ENCODE measurements around the gene ROBO1. TPM values are rescaled to one million over a fixed set of nuclear protein-coding genes. Genes with fewer than 3 reads are reported as not detected.
A peak's percentile ranks its signal among the peaks of the same experiment; 100 is the strongest.

ROBO1 gene
- total RNA-seq, 2 donors from 2014 or later = 13.6 to 18.7 TPM

DNA sequence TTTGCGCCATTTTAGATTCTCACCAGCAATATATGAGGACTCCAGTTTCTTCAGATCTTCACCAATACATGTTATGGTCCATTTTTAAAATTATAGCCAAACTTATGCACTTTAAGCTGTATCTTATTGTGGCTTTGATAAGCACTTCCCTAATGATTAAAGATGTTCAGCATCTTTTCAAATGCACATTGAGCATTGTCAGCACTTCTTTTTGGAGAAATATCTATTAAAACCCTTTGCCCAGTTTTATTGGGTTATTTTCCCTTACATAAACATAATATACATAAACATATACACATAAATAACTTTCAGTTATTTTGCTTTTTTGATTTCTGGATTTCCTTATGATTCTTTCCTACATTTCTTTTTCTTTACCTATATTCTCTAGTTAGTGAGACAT, 83.8 kb downstream of the ROBO1 start:
- ATAC-seq = no peak
- no peak for DNase-seq
- intact Hi-C loops (cut with DNase I) = no loop called here

DNA sequence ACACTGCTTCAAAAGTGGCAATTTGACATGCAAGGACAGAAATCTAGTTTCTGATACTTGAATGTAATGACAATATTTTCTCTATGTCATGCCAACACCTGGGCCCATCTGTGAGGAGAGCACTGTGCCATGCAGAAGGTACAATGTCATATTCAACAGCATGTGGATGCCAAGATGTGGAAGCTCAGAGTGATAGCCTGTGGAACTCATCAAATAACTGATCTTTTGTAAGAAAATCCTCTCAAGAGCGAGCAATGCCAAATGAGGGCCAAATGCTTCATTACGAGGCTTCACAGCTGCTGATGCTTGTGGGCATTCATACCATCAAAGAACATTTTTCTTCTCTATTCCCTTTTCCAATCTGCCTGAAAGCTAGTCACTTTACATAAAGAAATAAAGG, 95.1 kb downstream of the ROBO1 start:
- no peak for DNase-seq
- intact Hi-C loops (cut with DNase I) = no loop called here
- no peak for ATAC-seq

DNA sequence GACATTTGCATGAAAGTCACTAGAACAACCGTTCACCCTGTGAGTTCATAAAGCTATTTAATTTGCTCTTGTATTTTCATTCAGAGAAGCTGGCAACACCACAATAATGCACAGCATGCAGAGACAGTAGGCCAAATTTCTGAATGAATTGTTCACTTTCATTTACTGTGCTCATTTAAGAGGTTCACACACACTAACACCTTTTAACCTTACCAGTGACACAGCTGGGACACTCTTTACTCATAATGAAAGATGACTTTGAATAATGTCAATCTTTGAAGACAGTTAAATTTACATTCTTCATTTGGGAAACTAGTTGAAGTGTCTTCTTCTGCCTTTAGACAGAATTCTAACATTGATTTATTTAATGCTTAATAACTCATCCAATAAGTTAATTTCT, 95.7 kb downstream of the ROBO1 start:
- DNase-seq (no peak), ATAC-seq (no peak)
- intact Hi-C loops (cut with DNase I) = no loop called here

DNA sequence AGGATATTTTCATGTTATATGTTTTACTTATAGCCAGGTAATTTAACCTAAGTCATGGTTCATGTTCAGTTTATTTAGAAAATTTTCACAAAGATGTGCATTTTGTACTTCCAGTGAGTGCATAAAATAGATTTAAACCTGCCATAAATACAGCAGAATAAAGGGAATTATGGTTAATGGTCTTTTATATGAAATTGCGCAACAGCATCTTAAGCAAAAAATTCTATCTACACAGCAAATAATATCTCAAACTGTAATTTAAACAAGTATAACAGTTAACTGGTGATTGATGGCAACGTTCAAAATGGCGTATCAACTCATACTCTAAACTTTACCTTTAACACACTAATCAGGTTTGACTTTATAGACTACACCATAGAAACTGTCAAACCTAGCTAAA, 97.6 kb downstream of the ROBO1 start:
- intact Hi-C loops (cut with DNase I) = no loop called here
- DNase-seq = no peak
- no peak for ATAC-seq

DNA sequence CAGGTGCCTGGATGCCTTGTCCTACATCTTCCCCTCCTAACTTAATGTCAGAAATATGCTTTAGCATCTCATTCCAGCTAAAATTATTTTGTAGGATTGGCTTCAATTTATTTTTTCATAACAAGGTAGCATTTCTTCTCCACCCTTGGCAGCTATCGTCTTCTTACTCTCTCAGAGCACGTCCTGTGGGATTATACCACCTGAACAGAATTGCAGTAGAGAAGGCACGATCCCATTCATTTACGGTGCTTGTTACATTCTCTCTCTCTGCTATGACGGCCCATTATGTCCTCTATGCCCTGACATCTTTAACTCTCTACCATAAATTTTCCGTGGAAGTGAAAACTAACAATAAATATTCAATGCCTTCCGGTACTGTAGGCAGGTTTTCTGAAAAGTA, 103.3 kb downstream of the ROBO1 start:
- intact Hi-C loops (cut with DNase I) = no loop called here
- no peak for DNase-seq
- no peak for ATAC-seq

DNA sequence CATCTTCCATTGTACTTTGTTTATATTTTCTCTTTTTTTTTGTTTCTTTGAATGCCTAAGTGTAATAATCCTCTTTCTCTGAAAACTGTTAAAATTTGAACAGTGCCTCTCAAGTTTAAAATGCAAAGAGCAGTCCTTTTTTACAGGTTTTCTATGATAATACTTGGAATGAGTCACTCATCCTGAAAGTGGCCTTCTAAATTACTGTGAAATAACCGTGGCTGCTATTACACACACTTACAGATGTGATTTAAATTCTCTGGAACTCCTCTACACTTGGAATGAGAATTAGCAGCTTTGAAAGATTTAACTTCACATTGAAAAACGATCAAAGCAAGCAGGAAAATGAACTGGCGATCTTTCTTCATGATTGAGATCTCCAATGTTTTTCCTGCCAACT, 105.9 kb downstream of the ROBO1 start:
- intact Hi-C loops (cut with DNase I) = no loop called here
- no peak for ATAC-seq
- DNase-seq = no peak

DNA sequence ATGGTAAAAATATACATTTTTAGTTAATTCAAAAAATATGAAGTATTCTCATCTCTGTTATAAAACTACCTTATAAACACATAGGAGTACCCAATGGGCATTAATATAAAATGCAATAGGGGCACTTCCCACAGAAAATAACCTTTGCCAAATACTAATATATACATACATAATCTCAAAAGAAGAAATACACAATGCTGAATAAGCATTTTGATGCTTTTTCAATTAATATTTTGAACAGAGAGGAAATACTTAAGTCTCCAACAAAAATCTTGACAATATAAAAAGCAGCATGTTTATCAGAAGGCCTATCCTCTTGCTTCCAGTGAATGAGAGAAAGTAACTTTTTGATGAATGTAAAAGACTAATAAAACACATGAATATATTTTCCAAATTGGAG, 110.7 kb downstream of the ROBO1 start:
- DNase-seq (no peak), ATAC-seq (no peak)
- intact Hi-C loops (cut with DNase I) = no loop called here

DNA sequence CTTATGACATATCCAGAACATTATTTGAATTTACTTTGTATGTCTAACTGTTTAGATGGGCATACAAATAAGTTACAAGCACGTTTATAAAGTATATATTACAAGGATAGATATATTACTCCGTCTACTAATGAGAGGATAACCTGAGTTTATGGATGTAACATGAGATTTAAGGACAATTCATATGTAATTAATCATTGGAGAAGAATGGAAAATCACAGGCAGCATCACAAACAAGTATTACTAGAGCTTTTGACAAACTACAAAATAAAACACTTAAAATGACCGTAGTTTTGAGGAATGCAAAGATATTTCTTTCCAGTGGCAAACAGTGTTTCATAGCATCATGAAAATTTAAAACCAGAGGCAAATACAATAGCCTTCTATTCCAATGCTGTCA, 113.8 kb downstream of the ROBO1 start:
- ATAC-seq = no peak
- intact Hi-C loops (cut with DNase I) = no loop called here
- no peak for DNase-seq

DNA sequence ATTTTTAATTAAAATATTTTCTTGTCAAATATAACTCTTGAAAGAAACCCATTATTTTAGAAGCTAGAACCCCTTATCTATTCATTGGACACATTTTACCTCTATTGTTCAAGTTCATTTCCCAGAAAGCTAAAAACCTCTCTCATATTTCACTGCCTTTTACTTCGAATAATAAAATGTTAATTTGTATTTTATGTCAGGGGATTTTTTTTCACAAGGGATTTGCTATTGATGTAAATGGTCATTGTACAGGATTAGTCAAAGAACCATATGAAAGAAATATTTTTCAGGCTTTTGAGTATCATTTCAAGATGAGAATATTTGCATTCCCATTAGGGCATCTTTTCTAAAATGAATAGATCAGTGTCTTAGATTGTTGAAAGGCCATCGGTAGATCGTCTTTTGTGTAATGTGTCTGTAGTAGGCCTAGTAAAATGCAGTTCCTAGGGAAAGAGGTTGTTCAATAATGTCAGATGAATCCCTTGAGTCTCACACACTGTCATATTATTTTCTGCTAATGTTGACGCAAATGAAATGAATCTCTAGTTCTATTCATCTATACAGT, 114.5 kb downstream of the ROBO1 start:
- intact Hi-C loops (cut with DNase I) = no loop called here
- DNase-seq (no peak), ATAC-seq (no peak)

DNA sequence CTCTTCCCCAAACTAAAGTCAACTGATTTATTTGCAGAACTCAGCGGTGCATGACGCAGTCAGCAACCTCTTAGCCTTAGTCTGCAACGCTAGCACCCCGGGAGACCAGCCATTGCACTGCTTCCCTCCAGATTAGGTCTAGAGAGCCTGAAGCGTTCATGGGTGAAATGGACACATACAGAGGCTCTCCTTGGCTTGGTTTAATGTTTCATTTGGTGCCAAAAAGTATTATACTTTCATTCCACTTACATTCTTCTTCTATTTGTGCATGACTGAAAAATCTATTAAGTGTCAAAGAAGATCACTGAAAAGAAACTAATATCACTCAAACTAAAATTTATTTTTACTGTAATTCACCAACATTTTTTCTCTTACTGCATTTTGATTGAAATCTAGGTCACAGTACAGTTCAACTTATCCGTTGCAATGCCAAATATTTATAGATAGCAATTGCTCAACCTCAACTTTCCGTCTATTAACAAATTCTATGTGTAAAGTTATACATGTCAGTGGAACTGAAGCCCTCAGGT, 116.2 kb downstream of the ROBO1 start:
- intact Hi-C loops (cut with DNase I) = no loop called here
- no peak for ATAC-seq
- no peak for DNase-seq

DNA sequence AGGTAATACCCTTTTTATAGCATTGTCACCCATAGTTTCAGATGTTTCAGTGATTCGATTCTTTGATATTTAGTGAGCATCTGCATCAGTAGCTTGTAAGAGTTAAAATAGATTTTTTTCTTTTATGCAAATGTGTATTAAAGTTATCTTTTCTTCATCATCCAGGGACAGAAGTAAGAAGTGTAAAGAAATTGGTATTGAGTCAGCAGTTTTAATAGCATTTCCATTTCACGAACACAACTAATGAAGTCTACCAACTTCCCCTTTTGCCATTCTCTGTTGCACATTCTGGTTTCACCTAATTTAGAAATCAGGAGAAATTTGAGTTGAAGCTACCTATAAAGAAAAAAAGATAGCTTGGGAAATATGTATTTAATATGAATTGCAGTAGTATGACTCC, 127.9 kb downstream of the ROBO1 start:
- intact Hi-C loops (cut with DNase I) = no loop called here
- ATAC-seq (no peak), DNase-seq (no peak)

DNA sequence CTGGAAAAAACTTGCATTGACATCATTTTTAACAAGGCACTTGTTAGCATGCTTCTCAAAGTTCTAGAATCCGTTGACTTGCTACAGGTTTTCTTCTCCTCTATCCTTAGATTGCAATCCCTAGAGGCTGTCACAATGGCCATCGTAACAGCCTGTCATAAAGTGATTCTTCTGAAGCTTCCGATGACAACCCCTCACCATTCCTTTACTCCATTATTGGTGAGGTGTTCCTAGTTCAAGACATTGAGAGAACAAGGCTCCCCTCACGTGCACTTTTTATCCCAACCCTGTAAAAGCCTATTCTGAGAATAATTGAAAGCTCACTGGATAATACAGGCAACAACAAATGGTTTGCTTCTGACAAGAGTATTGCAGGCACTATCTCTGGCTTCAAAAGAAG, 131.4 kb downstream of the ROBO1 start:
- ATAC-seq = no peak
- DNase-seq = no peak
- intact Hi-C loops (cut with DNase I) = no loop called here

DNA sequence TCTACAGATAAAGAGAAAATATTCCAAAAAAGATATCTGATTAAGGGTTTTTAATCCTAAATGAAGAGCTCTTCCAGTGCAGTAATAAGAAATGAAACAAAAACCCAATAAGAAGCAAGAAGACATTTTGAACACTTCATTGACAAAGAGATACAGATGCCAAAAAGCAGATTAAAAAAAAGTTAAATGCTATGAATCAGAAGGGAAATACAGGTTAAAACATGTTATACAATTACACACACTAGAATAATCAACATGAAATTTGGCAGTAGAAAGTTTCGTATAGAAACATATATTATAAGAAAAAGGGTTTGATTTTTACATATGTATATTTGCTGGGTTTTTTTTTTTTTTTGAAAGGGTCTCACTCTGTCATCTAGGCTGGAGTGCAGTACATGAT, 135.0 kb downstream of the ROBO1 start:
- no peak for DNase-seq
- no peak for ATAC-seq
- intact Hi-C loops (cut with DNase I) = no loop called here

DNA sequence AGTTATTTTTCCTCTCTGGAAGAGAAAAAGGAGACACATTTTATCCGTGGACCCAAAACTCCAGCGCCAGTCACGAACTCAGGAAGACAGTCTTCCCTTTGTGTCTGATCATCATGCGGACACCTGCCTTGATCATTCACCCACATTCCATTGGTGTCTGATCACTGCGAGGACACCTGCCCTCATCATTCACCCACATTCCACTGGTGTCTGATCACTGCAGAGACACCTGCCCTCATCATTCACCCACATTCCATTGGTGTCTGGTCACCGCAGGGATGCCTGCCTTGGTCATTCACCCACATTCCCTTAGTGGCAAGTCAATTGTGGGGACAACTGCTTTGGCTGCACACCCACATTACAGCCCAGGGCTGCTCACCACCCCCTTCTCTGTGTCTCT, 148.9 kb downstream of the ROBO1 start:
- no peak for ATAC-seq
- intact Hi-C loops (cut with DNase I) = no loop called here
- no peak for DNase-seq

DNA sequence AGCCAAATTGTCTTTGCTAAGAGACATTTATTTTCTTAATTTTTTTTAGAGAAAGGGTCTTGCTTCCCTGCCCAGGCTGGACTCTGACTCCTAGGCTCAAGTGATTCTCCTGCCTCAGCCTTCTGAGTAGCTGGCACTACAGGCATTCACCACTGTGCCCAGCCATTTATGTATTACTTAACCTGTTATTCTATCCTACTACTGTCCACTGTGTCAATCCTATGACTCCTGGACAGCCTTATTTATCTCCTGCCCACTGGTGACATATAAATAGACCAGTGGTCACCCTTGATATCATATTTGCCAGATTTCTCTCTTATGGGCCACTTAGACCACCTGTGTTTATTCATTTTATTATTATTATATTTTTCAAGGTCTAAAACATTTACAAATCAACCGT, 161.4 kb downstream of the ROBO1 start:
- intact Hi-C loops (cut with DNase I) = no loop called here
- ATAC-seq = no peak
- DNase-seq = no peak

DNA sequence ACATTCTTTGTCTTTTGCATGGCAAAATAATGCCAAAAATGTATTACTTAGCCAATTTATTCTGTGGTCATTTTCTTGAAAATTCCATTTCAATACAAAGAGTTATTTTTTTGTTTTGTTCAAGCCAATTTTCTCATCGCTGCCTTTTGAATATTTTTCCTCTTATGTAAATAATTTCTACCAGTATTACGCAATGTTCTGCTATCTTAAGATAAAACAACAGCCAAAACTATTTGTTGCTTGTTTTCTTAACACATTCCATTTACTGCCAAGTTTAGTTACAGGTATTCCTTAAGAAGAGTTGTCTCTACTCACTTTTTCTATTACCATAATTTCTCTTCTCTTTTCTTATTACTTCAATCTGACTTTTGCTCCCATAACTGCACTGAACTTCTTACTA, 163.1 kb downstream of the ROBO1 start:
- ATAC-seq (peak in 1 of 2 donors; percentile 19), DNase-seq (no peak)
- intact Hi-C loops (cut with DNase I) = no loop called here

DNA sequence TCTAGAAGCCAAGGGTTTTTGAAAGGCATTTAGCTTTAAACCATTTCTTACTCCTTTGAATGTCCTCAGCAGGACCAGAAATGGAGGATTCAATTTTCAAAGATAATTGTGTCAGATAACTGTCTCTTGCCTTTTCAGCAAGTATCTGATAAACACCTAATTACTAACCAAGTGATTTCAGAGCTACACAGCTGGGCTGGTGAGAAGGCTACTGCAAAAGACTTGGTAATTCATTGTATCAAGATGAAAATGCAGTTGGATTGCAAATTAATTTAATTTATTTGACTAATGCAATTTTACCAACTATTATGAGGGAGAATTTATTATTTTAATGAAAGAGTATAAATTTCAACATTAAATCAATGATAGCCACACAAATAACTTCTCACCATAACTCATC, 165.4 kb downstream of the ROBO1 start:
- ATAC-seq = no peak
- intact Hi-C loops (cut with DNase I) = no loop called here
- DNase-seq = no peak

DNA sequence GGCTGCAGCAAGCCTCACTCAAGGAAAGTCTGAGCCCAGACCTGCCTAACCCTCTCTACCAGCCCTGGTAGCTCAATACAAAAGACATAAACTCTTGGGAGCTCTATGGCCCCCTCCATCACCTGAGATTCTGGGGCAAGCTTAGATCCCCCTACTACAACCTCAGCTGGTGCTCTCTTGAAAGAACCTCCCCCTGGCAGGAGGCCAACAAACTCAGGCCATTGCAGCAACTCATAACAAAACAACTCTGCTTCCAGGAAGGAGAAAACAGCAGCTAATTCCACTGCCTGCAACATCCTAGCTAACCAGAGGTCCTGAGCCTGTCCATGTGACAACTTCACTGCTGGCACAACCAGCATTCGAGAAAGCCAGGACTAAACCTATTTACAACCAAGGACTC, 169.2 kb downstream of the ROBO1 start:
- intact Hi-C loops (cut with DNase I) = no loop called here
- DNase-seq (no peak), ATAC-seq (no peak)

DNA sequence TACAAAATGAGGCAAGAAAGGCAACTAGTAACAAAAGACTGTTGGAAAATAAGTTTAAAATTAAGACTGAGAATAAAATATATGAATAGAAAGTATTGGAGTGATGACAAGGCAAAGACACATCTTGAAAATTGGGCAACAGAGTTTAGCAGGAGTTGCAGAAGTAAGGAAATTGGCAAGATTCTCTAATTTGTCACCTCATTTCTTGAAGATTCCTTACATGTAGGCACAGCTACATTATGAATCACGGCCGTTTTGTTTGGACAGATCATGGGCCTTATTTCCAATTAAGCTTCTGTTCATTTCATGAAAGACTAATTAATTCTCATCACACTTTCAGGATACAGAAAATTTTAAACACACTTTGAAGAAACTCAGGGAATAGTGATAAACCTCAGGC, 170.1 kb downstream of the ROBO1 start:
- intact Hi-C loops (cut with DNase I) = no loop called here
- DNase-seq = no peak
- ATAC-seq = no peak

DNA sequence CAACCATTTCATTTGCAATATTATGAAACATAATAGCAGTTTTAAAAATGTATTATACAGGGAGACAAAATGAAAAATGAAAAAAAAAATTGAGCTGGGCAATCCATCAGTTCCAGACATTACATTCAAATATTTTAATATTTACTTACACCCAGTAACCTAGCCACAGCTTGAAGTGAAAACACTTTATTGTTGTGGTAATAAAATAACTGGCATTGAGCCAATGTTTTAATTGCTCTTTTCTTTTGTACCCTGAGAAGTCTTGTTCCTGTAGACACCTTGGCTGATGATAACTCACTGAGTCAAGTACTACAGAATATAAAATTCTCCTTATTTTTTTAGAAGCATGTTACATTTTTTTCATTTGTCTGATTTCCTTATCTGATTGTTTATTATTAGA, 180.6 kb downstream of the ROBO1 start:
- intact Hi-C loops (cut with DNase I) = no loop called here
- DNase-seq = no peak
- no peak for ATAC-seq

DNA sequence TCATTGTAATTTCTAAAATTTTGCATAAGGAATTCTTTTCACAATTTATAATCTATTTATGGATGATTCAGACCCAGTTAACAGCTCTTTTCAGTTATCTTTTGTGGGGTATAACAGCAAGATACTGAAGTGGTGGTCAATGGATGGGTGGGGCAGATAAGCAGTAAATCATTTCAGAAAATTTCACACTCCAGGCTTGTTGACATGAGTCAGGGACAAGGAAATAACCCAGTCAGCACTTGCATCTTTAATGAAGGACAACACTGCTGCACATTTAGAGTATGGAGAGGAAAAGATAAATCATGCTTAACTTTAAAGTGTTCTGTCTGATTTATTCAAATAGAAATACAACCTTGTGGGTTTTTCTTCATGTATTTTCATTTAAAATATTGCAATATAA, 181.6 kb downstream of the ROBO1 start:
- intact Hi-C loops (cut with DNase I) = no loop called here
- DNase-seq (no peak), ATAC-seq (no peak)

DNA sequence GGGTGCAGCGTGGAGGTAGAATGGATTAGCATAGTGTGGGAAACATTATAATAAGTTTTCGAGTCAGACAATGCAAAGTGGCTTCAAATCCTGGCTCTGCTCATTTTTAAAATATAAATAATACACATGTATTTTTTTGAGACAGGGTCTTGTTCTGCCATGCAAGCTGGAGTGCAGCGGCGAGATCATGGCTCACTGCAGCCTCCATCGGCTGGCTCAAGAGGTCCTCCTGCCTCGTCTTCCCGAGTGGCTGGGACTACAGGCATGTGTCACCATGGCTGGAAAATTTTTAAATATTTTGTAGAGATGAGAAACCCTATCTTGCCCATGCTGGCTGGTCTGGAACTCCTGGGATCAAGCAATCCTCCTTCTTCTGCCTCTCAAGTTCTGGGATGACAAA, 194.9 kb downstream of the ROBO1 start:
- DNase-seq (no peak), ATAC-seq (no peak)
- intact Hi-C loops (cut with DNase I) = no loop called here
